NOMO-1 treated with DMSO at 0.1 percent for 48 hours (cell line): ENCODE measurements around the gene BTNL9.
"Not testable (repeated sequence)": the region's sequence is repeated elsewhere in the genome, so short reads cannot be mapped to it uniquely, and the experiment has no call there.

Experiments
- DNase-seq: peaks from one replicate; lab custom pipeline; 2025; ENCODE audit not compliant: unreplicated experiment; lab: John Stamatoyannopoulos, UW

Gene BTNL9

GRCh38 chr5:181060924-181061323, 20.9 kb downstream of the BTNL9 start:
- DNase-seq = no peak

- no peak for DNase-seq
Observed at GRCh38 chr5:181061645-181062044, 21.6 kb downstream of the BTNL9 start.

DNA sequence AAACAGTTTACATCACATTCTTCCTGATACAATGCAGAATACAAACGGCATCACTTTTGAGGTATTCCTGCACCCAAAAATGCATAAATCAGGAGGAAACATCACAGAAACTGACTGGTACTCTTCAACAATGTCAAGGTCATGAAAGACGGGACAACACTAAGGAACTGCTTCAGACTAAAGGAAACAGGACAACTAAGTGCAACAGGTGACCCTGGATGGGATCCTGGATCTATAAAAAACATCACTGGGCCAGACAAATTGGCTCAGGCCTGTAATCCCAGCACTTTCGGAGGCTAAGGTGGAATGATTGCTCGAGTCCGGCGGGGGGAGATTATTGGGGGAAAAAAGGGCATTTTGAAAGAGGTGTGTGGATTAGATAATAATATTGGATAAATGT, 22.6 kb downstream of the BTNL9 start:
- DNase-seq = no peak

DNA sequence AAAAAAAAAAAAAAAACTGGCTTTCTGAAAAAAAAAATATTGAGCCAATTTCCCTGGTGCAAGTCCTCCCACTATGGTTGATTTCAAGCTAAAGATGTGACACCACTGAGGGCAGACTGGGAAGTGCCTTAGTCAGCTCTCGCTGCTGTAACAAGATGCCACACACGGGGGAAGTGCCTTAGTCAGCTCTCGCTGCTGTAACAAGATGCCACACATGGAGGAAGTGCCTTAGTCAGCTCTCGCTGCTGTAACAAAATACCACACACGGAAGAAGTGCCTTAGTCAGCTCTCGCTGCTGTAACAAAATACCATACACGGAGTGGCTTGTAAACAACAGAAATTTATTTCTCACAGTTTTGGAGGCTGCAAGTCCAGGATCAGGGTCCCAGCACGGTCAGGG, 23.4 kb downstream of the BTNL9 start:
- no peak for DNase-seq

DNA sequence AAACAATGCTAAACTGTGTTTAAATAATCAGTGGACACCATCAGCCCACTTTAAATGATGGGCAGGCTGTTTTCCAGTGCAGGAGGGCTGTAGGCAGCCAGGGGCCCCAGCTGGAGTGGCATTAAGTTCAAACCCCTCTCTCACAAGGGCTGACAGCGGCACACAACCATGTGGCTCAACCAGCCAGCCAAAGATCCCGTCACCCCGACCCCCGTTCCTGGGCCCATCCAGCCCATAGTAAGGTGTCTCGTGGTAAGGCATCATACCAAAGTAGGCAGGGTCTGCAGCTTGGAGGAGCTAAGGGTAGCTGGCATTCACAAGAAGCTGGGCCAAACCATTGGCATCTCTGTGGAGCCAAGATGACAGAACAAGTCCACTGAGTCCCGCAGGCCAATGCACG, 24.9 kb downstream of the BTNL9 start:
- DNase-seq = no peak

GRCh38 chr5:181069767-181070491, 29.9 kb downstream of the BTNL9 start:
- no peak for DNase-seq

DNA sequence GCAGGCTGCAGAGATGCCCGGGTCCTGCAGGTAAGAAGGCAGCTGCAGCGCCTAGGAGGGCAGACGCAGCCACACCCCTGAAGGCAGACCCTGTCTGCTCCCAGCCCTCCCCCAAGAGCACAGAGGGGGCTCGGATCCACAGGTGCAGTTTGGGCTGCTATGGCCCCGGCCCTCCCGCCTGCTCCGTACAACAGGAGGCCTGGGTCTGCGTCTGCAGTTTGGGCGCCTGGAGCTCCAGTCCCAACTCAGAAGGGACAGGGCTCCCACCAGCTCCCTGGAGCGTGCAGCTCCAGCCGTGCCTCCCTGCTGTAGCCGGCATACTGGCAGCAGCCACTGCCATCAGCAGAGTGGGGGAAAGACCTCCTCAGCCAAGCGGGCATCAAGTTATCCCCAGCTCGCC, 30.5 kb downstream of the BTNL9 start:
- no peak for DNase-seq

- DNase-seq = no peak
Observed at GRCh38 chr5:181071257-181071656, 31.2 kb downstream of the BTNL9 start.

GRCh38 chr5:181076920-181077319, 36.9 kb downstream of the BTNL9 start:
- DNase-seq = no peak

DNA sequence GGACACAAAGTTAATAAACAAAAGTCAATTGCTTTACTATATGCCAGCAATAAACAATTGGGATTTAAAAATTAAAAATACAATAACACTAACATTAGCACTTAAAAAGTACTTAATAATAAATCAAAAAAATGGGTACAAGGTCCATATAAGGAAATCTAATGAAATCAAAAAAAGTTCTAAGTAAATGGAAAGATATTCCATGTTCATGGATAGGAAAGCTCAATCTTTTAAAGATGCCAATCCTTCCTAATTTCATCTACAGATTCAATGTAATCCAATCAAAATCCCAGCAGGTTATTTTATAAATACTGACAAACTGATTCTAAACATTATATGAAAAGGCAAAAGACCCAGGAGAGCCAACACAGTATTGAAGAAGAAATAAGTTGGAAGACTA, 41.9 kb downstream of the BTNL9 start:
- DNase-seq = no peak

- DNase-seq = no peak
Observed at GRCh38 chr5:181084621-181085195, 44.6 kb downstream of the BTNL9 start.

DNA sequence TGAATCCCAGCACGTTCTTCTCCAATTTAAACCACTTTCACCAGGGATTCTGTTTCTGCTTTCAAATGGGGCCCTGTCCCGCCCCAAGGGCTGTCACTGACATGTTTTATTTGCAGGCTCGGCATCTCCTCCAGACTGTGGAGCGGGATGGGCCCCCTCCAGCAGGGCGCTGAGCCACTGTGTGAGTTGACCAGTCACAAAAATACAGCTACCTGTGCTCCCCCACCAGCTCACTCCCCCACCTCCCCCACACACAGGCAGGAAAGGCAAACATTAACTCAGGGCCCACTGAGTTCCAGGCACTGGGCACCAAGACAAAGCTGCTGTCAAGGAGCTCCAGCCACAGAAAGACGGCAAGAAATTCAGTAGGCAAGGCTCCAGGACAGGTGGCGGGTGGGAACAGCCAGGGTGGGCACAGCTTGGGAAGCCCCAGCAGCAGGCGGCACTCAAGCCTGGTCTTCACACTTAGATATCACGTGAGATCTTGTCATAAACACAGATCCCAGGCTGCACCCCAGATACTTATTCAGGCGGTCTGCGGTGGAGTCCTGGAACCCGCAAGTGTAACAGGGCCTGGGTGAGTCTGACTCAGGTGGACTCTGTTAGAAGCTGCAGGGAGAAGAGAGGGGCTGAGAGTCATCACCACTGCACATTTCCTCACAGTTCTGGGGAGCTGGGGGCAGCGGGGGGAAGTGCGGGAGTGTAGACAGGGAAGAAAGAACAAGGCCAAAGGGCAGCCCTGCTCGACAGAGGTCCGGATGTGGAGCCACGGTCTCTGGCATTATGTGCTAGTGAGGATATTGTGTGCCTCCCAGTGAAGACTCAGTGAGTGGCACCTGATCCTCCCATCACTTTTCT, 46.2 kb downstream of the BTNL9 start:
- DNase-seq = no peak

DNA sequence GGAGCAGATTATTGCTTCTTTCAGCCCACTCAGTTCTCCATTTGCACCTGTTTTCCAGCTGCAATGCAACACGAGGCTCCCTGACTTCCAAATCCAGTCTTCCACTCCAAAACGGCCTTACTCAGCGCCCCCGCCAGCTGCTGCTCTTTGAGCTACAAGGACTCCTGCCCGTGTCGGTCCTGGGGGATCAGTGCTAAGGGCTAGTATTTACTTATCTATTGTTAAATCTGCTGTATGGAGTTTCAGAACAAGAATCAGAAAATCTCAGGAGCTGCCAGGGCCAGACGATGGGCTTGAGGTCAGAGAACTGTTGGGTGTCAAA, 46.8 kb downstream of the BTNL9 start:
- no peak for DNase-seq

DNA sequence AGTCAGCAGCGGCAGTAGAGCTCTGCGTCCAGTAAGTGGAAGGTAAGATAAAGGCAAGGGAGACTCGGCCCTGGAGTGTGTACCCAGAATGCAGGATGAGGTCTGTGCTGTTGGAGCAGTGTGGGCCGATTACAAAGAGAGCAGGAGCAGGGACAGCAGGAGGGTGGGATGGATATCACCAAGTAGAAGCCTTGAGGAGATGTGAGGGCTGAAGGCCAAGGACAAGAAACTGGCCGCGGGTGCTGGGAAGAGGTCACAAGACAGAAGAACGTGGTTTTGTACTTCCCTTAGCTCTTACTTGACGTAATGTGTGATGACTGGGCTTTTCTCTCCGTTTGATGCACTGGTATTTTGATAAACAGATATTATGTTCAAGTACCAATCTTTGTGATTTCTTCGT, 47.2 kb downstream of the BTNL9 start:
- DNase-seq = no peak

DNA sequence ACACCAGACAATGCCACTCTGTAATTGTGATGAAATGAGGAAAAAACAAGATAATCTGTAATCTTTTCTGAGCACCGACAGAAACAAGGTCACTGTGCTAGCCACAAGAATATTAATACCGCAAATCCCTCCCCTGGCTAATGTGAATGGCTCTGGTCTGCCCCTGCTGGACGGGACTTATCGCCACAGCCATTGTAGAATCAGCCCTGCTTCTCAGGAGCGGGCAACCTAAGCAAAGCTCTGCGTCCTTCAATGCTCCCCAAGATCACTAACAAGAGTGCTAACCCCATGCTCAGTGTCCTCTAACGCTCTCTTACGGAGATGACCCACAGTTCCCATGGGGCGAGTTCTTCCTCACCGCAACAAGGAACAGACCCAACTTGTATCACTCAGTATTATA, 48.2 kb downstream of the BTNL9 start:
- peak; percentile 9 for DNase-seq

- DNase-seq = no peak
Observed at GRCh38 chr5:181092428-181092827, 52.4 kb downstream of the BTNL9 start.

- not testable (repeated sequence) for DNase-seq
Observed at GRCh38 chr5:181095162-181095561, 55.1 kb downstream of the BTNL9 start.

- not testable (repeated sequence) for DNase-seq
Observed at GRCh38 chr5:181096721-181097382, 56.8 kb downstream of the BTNL9 start.

- not testable (repeated sequence) for DNase-seq
Observed at GRCh38 chr5:181097383-181097753, 57.3 kb downstream of the BTNL9 start.

DNA sequence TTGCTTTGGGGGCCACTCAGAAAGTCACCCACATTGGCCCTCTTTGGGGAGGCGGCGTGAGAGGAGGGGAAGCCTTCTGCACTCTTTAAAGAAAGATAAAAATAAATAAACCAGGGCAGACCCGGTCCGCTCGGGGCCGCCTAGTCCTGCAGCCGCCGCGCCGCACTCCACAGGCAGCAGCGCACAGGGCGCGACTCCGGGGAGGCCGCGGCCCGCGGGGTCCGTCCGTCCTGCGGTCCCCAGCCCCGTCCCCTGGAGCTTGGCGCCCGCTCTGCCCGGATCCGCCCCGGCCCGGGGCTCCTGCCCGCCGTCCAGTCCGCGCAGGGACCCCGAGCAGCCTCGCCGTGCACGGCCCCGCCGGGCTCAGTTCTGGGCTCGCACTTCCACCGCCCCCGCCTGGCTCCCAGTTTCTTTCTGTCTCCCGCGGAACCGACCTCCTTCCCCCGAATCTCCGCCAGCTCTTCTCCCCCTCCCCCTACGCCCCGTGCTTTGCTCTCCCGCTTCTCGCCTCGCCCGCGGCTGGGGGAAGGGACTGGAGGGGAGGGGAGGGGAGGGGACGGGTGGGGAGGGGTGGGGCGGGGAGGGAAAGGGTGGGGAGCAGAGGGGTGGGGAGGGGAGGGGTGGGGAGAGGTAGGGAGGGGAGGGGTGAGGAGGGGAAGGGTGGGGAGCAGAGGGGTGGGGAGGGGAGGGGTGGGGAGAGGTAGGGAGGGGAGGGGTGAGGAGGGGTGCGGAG, 57.9 kb downstream of the BTNL9 start:
- DNase-seq = not testable (repeated sequence)
